Transverse colon (tissue), 4 donors: Measurements from ENCODE around the gene OR10G7. TPM values are rescaled to one million over a fixed set of nuclear protein-coding genes. Genes with fewer than 3 reads are reported as not detected.
"Not testable (repeated sequence)": the region's sequence is repeated elsewhere in the genome, so short reads cannot be mapped to it uniquely, and the experiment has no call there.

Experiments
- DNase-seq: peaks from one replicate; pipeline ENCODE4 v3.0.0-alpha.2; 2019
- H3K27ac ChIP-seq, 4 donors: fragments of 200-600 bp; sonication (generic); 2 replicates each; pipeline ENCODE4 v1.5.1; 2016 to 2018; ENCODE audit warnings: inconsistent platforms in 4 of 4
- H3K27me3 ChIP-seq: fragments of 200-600 bp; sonication (generic); 2 replicates; pipeline ENCODE4 v1.5.1; 2017; ENCODE audit warnings: inconsistent platforms
- H3K36me3 ChIP-seq, 4 donors: fragments of 200-600 bp; sonication (generic); 2 replicates each; pipeline ENCODE4 v1.5.1; 2017 to 2019; ENCODE audit warnings: inconsistent platforms in 4 of 4
- H3K4me1 ChIP-seq, 4 donors: fragments of 200-600 bp; sonication (generic); 2 replicates each; pipeline ENCODE4 v1.5.1; 2017 to 2020; ENCODE audit warnings: inconsistent platforms in 4 of 4
- H3K4me3 ChIP-seq, 4 donors: fragments of 200-600 bp; sonication (generic); 1 replicate in 1 of 4; 2 replicates in 3 of 4; pipeline versions ENCODE4 v1.5.1 to v1.6.1; 2017 to 2019; ENCODE audit warnings: inconsistent platforms in 4 of 4
- H3K9me3 ChIP-seq, 2 donors: fragments of 200-600 bp; sonication (generic); 2 replicates each; pipeline ENCODE4 v1.5.1; 2017 to 2019; ENCODE audit warnings: inconsistent platforms in 2 of 2
- EP300 ChIP-seq: sonication (generic); formaldehyde crosslinking; IDR thresholded peaks from one replicate; pipeline ENCODE4 v1.6.1; 2017; ENCODE audit warnings: antibody characterized with exemption, low read depth
- POLR2A ChIP-seq: fragments of 450-650 bp; IDR thresholded peaks from one replicate; pipeline ENCODE4 v1.6.1; 2016; ENCODE audit warnings: antibody characterized with exemption, mild to moderate bottlenecking, moderate library complexity
- POLR2AphosphoS5 ChIP-seq, 3 donors: sonication (generic); formaldehyde crosslinking; IDR thresholded peaks; one replicate each; pipeline ENCODE4 v1.6.1; 2016; ENCODE audit warnings: antibody characterized with exemption in 3 of 3
- WGBS, 2 donors: methylation state at CpG; one replicate each; pipeline ENCODE4 v1.1.5; 2018; ENCODE audit warnings: low coverage in 1 of 2; 5-methylcytosine and 5-hydroxymethylcytosine counted together
- in situ Hi-C, 4 donors: fragments of 200-750 bp; cut with MboI; loops; one replicate each; pipeline versions ENCODE4 v1.15.0 to v1.15.1; 2017; ENCODE audit warnings: low sequenced_read_pairs in 3 of 4, low pct_ligation_motif_present in 1 of 4, low pct_unique_long_range_greater_than_20kb in 1 of 4
- intact Hi-C: fragments of 100-400 bp; cut with DNase I; formaldehyde crosslinking; loops from one replicate; pipeline ENCODE4 v1.15.1; 2023; ENCODE audit warnings: low total_unique reads
- total RNA-seq, 4 donors: library from RNA; depleted of rRNA; stranded (reverse); fragments of >200 nt; gene quantifications; one replicate each; pipeline ENCODE4 v1.1.0, GENCODE V29; 2016
- TF ChIP-seq, protein P1 (sequence below), 5 experiments: fragments of 200-600 bp in 3 of 5; fragments of 450-650 bp in 2 of 5; sonication (generic) in 3 of 5; IDR thresholded peaks; 1 replicate in 2 of 5; 2 replicates in 3 of 5; pipeline ENCODE4 v1.5.1; 2016 to 2017; ENCODE audit warnings: antibody characterized with exemption in 5 of 5, inconsistent platforms in 3 of 5, mild to moderate bottlenecking in 2 of 5, moderate library complexity in 1 of 5

Gene OR10G7
- total RNA-seq, 4 donors from 2014 or later: not detected

DNA sequence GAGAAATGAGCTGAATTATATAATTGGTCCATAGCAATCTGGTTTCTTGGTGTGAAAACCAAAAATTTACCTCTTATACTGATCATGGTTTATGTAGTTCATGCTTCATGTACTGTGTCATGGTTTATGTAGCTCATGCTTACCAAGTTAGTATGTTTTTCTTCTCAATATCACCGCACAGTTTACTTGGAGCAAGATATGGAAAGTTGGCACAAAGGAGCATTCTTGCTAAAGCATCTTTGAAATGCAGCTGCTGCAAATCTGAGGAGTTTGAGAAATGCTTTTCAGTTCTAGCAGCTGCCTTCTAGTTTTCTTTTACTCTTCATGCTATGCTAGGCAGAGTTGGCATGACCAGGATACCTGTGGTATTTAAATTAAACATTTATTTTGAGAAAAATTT is 4.5 kb downstream of the OR10G7 start:
- 56 to 63% methylated on average over 1 of the region's 1 CpG for WGBS, 2 donors
- in situ Hi-C loops (no loop called here), intact Hi-C loops (no loop called here)
- no peaks in the 10 kb centered on the region for H3K27me3 ChIP-seq
- no peak overlapping the region for H3K27ac ChIP-seq
- TF ChIP-seq POLR2A (no peak), EP300 (no peak), POLR2AphosphoS5 (IDR thresholded peaks at IDR 0.05) (no peak)
- TF ChIP-seq, protein P1, sequence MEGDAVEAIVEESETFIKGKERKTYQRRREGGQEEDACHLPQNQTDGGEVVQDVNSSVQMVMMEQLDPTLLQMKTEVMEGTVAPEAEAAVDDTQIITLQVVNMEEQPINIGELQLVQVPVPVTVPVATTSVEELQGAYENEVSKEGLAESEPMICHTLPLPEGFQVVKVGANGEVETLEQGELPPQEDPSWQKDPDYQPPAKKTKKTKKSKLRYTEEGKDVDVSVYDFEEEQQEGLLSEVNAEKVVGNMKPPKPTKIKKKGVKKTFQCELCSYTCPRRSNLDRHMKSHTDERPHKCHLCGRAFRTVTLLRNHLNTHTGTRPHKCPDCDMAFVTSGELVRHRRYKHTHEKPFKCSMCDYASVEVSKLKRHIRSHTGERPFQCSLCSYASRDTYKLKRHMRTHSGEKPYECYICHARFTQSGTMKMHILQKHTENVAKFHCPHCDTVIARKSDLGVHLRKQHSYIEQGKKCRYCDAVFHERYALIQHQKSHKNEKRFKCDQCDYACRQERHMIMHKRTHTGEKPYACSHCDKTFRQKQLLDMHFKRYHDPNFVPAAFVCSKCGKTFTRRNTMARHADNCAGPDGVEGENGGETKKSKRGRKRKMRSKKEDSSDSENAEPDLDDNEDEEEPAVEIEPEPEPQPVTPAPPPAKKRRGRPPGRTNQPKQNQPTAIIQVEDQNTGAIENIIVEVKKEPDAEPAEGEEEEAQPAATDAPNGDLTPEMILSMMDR (IDR thresholded peaks at IDR 0.05): no peak
- H3K4me1 ChIP-seq: no peaks in the 10 kb centered on the region
- H3K4me3 ChIP-seq: no peak overlapping the region
- H3K9me3 ChIP-seq: no peaks in the 10 kb centered on the region
- no peaks in the 10 kb centered on the region for H3K36me3 ChIP-seq
- no peak for DNase-seq

DNA sequence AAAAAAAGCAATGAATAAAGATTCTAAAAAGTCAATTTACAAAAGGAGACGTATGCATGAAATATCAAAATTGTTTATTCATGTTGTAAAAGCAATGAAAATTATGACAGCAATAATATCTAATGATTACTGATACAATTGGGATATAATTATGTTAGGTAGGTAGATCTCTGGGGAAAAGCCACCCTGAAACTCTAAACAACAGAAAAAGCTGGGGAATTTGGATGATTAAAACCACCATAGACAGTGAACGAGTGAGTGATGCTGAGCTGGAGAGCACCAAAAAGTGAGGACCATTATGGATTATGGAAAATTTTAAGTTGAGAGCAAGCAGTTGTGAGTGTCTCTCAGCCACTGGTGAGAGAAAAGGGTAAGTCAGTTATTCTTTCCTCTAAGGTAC is 14.6 kb downstream of the OR10G7 start, which contains the start of gene OR10G8:
Gene OR10G8, plus strand, starts transcription at position 301 of the 400 bp plus-strand sequence. CDS start 2,825 bp downstream, outside the sequence.
- Histone ChIP-seq H3K4me3 (no peak within 1 kb of the TSS), H3K36me3 (no peaks in the 10 kb centered on the region), H3K27me3 (no peaks in the 10 kb centered on the region), H3K9me3 (no peaks in the 10 kb centered on the region), H3K27ac (no peak within 1 kb of the TSS), H3K4me1 (no peaks in the 10 kb centered on the region)
- intact Hi-C loops: no loop called here
- DNase-seq: no peak
- TF ChIP-seq POLR2A (no peak), POLR2AphosphoS5 (IDR thresholded peaks at IDR 0.05) (no peak), EP300 (no peak)
- TF ChIP-seq, protein P1 (IDR thresholded peaks at IDR 0.05): no peak
- WGBS, 2 donors: 64 to 73% methylated on average over 2 of the region's 2 CpGs
- in situ Hi-C loops: no loop called here

DNA sequence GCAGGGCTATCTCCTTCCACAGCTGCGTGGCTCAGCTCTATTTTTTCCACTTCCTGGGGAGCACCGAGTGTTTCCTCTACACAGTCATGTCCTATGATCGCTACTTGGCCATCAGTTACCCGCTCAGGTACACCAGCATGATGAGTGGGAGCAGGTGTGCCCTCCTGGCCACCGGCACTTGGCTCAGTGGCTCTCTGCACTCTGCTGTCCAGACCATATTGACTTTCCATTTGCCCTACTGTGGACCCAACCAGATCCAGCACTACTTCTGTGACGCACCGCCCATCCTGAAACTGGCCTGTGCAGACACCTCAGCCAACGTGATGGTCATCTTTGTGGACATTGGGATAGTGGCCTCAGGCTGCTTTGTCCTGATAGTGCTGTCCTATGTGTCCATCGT is 25.3 kb downstream of the OR10G7 start:
- DNase-seq, H3K27me3 ChIP-seq, H3K4me3 ChIP-seq, intact Hi-C loops, H3K36me3 ChIP-seq, H3K9me3 ChIP-seq, in situ Hi-C loops, H3K27ac ChIP-seq, H3K4me1 ChIP-seq: not testable (repeated sequence)
- 90% methylated on average over 5 of the region's 9 CpGs; no CpG with 5 or more reads in 1 of the 2 donors for WGBS, 2 donors

GRCh38 chr11:124012697-124013096 is 28.4 kb downstream of the OR10G7 start, which contains the start of gene OR10G4:
OR10G4 (plus strand) TSS chr11:124012997; CDS start chr11:124015575, 2,578 bp downstream.
- Histone ChIP-seq H3K27ac (no peak within 1 kb of the TSS), H3K9me3 (no peaks in the 10 kb centered on the region), H3K4me1 (no peaks in the 10 kb centered on the region), H3K27me3 (no peaks in the 10 kb centered on the region), H3K36me3 (no peaks in the 10 kb centered on the region), H3K4me3 (no peak within 1 kb of the TSS)
- DNase-seq: no peak
- intact Hi-C loops (no loop called here), in situ Hi-C loops (no loop called here)
- TF ChIP-seq POLR2AphosphoS5 (IDR thresholded peaks at IDR 0.05) (no peak), EP300 (no peak), POLR2A (no peak)
- TF ChIP-seq, protein P1 (IDR thresholded peaks at IDR 0.05): no peak
- 75 to 94% methylated on average over 2 of the region's 2 CpGs for WGBS, 2 donors

- 75 to 82% methylated on average over 1 of the region's 1 CpG for WGBS, 2 donors
- Histone ChIP-seq H3K4me1 (no peaks in the 10 kb centered on the region), H3K27ac (no peak within 1 kb of the TSS), H3K36me3 (no peaks in the 10 kb centered on the region), H3K9me3 (no peaks in the 10 kb centered on the region), H3K27me3 (no peaks in the 10 kb centered on the region), H3K4me3 (no peak within 1 kb of the TSS)
- TF ChIP-seq, protein P1 (IDR thresholded peaks at IDR 0.05): no peak
- TF ChIP-seq POLR2AphosphoS5 (IDR thresholded peaks at IDR 0.05) (no peak), POLR2A (no peak)
- in situ Hi-C loops (no loop called here), intact Hi-C loops (no loop called here)
- DNase-seq: no peak
These were observed 46.0 kb downstream of the OR10G7 start, which contains the start of gene OR10G6 for GRCh38 chr11:123995119-123995518. OR10G6 (minus strand) TSS chr11:123995161; CDS start chr11:123995161, 0 bp downstream.
